HL-60 (cell line): ENCODE measurements around the gene UGT1A7.

Experiments
- CTCF ChIP-seq: IDR thresholded peaks from one replicate; pipeline ENCODE4 v1.5.1; 2011; ENCODE audit warnings: low read length, control low read depth, inconsistent platforms; ENCODE audit not compliant: insufficient read depth
- GABPA ChIP-seq: IDR thresholded peaks from 2 replicates; pipeline ENCODE4 v1.6.1; 2012; ENCODE audit warnings: low read depth
- POLR2AphosphoS5 ChIP-seq: IDR thresholded peaks from 2 replicates; pipeline ENCODE4 v1.6.1; 2012; ENCODE audit warnings: low read depth
- REST ChIP-seq: IDR thresholded peaks from 2 replicates; pipeline ENCODE4 v1.6.1; 2012; ENCODE audit warnings: low read depth; ENCODE audit not compliant: insufficient replicate concordance
- SPI1 ChIP-seq: IDR thresholded peaks from 2 replicates; pipeline ENCODE4 v1.6.1; 2012; ENCODE audit warnings: low read depth, mild to moderate bottlenecking, borderline replicate concordance

DNA sequence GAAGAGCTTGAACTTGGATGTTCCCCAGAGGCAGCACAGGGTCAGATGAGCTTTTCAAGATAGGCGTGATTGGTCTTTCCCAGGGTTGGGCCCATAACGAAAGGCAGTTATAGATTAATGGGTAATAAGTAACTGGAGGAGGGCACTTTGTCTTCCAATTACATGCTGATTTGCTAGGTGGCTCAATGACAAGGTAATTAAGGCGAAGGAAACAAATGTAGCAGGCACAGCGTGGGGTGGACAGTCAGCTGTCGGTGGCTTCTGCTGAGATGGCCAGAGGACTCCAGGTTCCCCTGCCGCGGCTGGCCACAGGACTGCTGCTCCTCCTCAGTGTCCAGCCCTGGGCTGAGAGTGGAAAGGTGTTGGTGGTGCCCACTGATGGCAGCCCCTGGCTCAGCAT lies 36.9 kb downstream of the UGT1A7 start, which contains the start of gene UGT1A4:
- no peak for TF ChIP-seq POLR2AphosphoS5
- TF ChIP-seq CTCF: no peak
- no peak for TF ChIP-seq REST
- no peak for TF ChIP-seq GABPA
- no peak for TF ChIP-seq SPI1
